Stimulated activated CD8-positive, alpha-beta memory T cell treated with anti-CD3 and anti-CD28 coated beads, Interleukin-7, amount 100 ng/mL, for 24 hours (primary cell): Measurements from ENCODE around the gene XPO6.

Experiments used
- DNase-seq: peaks from one replicate; pipeline ENCODE4 v3.0.0-alpha.2; 2020; ENCODE audit warnings: low read depth

The XPO6 gene

DNA sequence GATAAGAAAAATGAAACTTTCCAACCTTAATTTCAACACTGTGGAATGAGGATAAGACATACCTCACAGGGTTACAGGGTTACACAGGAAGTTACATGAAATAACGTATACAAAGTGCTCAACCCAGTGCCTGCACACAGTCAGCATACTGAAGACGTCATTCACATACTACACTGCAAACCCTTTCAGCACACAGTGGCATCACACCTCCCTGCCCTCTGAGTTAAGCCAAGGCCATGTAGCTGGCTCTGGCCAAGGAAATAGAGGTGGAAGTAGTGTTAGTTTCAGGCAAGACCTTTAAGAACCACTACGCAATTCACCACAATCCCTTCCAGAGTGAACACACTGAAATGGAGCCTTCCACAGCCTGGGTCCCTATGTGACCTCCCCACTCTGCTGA, 101.7 kb downstream of the XPO6 start:
- DNase-seq, result no peak

- DNase-seq, result no peak
These were observed 103.0 kb downstream of the XPO6 start for GRCh38 chr16:28108590-28109247.

DNA sequence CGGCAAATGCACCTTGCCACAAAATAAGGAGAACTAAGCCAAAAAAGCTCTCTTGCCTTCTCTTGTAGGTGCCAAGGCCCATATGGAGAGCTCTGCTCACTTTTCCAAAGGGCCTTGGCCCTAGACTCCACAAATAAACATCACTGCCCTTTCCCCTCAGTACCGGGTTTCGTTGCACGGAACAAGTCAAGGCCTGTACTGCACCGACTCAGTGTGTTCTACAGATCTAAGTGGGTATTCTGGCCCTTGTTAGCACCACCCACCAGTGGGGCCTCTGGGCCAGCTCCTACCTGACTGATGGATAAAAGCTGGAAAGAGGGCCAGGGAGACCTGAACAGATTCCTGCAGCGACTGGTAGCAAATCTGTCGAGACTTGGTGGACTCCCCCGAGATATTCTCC, 104.5 kb downstream of the XPO6 start:
- DNase-seq, result no peak

- no peak for DNase-seq
These were observed 105.1 kb downstream of the XPO6 start for GRCh38 chr16:28106467-28107215.

DNA sequence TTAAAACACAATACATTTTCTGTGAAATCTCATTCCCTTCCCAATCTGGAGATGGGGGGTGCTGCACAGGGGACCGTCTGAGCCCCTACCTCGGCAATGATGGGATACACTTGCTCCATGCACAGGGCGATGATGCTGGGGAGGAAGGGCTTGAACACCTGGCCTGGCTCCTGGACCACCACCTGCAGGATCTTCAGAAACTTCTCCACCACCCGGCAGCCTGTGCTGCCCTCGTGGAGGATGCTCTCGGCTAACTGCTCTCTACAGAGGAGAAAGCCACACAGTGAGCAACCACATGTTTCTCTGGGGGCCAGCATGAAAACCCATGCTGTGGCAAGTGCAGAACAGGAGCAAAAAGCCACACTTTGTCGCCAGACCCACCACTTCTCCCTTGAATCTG, 105.8 kb downstream of the XPO6 start:
- DNase-seq, result no peak

DNA sequence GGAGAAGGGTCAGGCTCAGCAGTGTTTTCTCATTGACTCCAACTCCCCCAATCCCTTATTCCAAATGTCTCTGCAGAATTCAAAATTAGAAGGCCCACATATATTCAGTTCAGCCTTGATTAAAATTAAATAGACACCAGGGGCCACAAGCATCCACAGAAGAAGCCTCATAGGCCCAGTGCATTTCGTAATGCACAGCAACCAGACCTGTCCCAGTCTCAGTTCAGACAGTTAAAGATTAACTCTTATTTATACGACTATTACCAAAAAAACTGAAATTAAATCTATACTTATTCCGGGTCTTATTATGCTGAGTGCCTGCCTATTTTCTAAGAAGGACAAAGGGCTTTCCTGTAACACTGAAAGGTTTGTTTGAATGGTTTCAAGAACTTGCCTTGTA, 106.5 kb downstream of the XPO6 start:
- no peak for DNase-seq

DNA sequence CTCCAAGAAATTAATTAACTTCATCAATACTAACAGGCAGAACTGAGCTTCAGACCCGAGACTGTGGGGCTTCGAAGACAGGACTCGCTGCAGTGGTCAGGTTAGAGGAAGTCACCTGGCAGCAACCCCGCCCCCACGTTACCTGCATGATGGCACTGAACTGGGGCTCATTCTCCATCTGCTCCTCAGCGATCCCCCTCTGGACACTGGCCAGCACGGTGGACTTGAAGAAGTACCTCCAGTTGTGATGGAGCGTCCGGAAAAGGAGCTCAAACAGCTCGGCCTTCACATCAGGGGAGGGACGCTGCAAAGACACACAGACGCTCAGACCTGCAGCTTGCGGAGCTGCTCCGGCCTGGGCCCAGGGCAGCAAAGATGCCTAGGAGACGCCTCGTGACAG, 107.4 kb downstream of the XPO6 start:
- DNase-seq, result no peak

DNA sequence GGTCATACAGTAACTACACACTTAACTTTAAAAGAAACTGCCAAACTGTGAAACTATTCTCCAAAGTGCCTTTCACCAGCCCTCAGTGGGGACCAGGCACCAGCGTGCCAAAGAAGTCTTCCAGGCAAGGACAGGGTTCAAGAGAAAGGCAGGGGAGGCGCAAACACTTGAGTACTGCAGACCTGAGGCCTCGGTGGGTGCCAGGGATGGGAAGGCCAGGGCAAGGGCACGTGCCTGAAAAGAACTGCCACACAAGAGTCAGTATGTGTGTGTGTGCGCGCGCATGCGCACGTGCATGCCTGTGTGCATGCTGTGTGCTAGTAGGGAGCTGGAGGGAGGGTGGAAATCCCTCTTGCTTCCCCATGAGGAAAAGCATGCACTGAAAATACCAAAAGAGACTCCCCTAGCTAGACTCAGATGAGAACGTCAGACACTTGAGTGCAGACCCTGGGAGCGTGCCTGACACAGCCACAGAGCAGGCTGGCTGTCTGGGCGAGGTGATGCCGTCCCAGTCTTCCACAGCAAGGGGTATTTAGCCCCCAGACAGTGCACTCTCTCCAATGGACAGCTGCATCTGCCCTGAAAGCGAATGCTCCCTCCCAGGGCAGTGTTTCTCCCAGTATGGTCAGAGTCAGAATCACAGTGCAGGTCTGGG, 108.1 kb downstream of the XPO6 start:
- DNase-seq, result no peak

DNA sequence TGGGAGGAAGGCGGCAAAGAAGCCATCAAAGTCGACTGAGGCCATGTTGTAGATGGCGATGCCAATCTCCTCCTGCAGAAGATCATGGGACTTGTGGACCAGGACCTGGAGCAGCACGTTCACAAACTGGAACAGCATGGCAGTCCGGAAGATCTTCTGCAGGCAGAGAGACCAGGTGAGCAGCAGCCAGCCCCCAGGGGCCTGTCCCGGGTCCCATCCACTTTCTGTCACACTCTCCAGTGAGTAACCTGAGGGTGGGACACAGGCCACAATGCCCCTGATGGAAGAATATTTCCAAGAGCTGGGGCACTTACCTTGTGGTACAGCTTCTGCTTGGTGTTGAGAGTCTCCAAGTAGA, 110.3 kb downstream of the XPO6 start:
- DNase-seq, result no peak

- no peak for DNase-seq
These were observed 110.8 kb downstream of the XPO6 start for GRCh38 chr16:28100810-28101532.

DNA sequence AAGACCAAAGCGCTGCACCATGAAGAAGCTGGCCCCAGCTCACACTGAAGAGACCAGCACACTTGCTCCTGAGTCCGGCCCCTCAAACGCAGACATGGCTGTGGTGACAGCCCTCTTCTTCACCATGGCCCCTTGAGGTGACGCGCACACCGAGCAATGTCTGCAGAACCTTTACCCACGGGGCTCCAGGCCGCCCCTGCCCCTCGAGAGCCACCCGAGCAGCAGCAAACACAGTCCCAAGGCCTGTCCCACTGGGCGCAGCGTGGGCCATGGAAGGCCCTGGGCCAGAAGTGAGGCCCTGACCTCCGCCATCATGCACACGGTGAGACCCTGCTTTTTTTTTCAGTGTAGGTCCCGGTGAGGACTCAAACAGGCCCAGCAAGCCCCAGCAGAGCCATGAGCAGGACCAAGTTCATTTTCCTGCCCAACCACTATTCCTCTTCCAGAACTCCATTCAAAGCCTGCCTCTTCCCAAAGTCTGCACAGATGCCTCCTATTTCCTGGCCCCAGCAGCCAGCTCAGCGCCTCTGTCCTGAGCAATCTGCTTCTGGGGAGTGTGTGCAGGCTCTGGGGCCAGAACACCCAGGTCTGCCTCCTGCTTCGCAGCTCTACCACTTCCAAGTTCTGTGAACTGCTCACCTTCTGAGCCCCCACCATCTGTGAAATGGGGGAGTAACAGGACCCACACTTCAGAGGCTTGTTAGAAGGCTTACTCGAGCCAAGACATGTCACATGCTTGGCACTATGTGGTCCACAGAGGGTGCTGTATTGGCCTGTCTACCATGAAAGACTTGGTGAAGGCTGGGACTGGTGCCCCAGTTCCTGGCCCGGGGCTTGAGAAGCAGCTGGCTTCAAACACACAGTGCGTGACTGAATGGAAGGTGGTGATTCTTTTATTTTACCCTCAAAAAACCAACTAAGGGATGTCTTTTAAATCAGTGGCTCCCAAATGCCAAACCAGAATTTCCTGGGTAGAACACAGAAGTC, 112.5 kb downstream of the XPO6 start:
- DNase-seq, result no peak

DNA sequence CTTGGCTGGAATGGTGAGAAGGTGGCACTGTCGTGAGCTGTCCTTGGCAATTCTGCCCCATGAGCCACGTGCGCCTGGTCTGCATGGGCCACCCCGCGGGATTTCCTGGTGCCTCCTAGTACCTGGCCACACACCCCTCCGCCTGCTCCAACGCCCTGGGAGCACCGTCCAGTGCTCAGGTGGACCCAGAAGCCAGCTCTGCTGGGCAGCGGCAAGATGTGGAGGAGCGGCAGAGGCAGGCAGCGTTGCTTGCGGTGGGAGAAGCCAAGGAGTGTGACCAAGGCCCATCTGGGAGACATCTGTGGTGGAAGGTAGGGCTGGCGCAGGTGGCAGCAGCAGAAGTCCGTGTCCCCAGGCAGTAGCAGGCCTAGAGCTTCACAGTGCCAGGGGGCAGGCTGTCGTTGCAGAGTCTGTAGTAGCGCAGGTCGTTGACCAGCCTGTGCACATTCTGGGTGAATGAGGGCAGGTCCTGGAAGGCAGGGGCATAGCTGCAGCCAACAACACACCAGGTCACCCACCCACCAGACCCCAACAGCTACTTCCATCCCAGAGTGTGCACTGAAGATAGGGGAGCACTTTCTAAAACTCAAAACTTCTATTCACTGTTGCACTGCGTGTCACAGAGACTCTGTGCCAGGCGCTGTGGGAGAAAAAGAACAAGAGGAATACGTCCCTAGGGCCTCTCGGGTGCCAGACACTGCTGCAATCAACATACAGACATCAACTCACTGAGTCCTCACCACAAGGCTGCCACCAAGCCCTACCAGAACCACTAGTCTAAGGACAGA, 113.4 kb downstream of the XPO6 start:
- DNase-seq, result no peak

- no peak for DNase-seq
These were observed 114.5 kb downstream of the XPO6 start for GRCh38 chr16:28096983-28097899.

- DNase-seq, result no peak
These were observed 118.4 kb downstream of the XPO6 start for GRCh38 chr16:28093385-28093725.

- no peak for DNase-seq
These were observed 118.9 kb downstream of the XPO6 start for GRCh38 chr16:28092721-28093384.

GRCh38 chr16:28091656-28092055, 120.1 kb downstream of the XPO6 start:
- no peak for DNase-seq

DNA sequence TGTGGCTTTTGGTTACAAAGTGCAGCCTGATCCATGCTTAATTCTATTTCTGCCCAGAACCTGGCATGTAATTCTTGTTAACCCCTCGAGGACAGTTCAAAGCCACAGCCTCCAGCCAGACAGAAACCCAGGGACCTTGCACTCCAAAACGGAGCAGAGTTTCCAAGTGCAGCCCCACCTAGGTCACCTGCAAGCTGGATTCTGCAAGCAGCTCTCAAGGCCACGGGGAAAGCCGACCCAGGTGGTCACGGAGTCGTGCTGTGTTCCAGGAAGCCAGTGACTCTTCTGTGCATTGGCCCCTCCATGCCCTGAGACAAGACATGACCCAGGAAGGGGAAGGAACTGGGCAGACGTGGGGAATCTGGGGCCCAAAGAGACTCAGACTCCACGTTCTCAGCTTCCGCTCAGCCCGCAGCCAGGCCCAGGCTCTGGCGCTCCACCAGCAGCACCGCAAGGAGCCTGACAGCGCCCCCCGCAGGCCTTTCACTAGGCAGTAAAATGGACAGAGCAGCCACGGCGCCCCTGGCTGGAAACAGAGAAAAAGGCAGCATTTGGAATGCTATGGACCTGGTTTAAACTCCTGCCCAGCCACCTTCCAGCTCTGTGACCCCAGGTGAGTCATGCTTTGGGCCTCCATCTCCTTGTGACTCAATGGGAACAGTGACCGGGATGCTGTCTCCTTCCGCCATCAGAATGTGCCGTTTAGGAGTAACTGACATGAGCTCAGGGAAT, 121.0 kb downstream of the XPO6 start:
- no peak for DNase-seq

DNA sequence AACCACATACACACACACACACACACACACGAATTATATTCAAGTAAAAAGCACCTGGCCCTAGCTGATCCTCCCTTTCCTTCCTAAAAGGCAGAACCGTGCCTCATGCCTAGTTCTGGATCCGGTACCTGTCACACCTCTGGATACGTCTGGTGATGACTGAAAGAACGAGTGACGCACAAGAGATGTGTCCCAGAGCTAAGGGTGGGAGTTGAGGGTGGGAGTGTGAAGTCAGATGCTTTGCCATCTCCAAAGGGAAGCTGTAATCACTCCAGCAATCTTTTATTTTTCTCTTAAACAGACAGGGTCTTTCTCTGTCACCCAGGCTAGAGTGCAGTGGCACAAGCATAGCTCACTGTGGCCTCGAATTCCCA, 121.8 kb downstream of the XPO6 start:
- no peak for DNase-seq
